22Rv1 (cell line): ENCODE results near the gene TBC1D22B.

Source experiments
- ZFX ChIP-seq: fragments of 450-650 bp; IDR thresholded peaks from 2 replicates; pipeline ENCODE4 v1.6.1; 2017; ENCODE audit warnings: antibody characterized with exemption, borderline replicate concordance
- TF ChIP-seq, protein P1 (sequence below): fragments of 450-650 bp; IDR thresholded peaks from 2 replicates; pipeline ENCODE4 v1.5.1; 2017; ENCODE audit warnings: mild to moderate bottlenecking

- TF ChIP-seq, protein P1, sequence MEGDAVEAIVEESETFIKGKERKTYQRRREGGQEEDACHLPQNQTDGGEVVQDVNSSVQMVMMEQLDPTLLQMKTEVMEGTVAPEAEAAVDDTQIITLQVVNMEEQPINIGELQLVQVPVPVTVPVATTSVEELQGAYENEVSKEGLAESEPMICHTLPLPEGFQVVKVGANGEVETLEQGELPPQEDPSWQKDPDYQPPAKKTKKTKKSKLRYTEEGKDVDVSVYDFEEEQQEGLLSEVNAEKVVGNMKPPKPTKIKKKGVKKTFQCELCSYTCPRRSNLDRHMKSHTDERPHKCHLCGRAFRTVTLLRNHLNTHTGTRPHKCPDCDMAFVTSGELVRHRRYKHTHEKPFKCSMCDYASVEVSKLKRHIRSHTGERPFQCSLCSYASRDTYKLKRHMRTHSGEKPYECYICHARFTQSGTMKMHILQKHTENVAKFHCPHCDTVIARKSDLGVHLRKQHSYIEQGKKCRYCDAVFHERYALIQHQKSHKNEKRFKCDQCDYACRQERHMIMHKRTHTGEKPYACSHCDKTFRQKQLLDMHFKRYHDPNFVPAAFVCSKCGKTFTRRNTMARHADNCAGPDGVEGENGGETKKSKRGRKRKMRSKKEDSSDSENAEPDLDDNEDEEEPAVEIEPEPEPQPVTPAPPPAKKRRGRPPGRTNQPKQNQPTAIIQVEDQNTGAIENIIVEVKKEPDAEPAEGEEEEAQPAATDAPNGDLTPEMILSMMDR = no peak
- TF ChIP-seq ZFX = no peak
These were observed 64.2 kb downstream of the TBC1D22B start for GRCh38 chr6:37321516-37322415.
